Activated T-cell treated with anti-CD3 and anti-CD28 coated beads for 4 hours (primary cell): ENCODE measurements around the gene SLC6A6.

Source experiments
- DNase-seq: peaks from one replicate; pipeline ENCODE4 v3.0.0-alpha.2; 2020

The SLC6A6 gene

DNA sequence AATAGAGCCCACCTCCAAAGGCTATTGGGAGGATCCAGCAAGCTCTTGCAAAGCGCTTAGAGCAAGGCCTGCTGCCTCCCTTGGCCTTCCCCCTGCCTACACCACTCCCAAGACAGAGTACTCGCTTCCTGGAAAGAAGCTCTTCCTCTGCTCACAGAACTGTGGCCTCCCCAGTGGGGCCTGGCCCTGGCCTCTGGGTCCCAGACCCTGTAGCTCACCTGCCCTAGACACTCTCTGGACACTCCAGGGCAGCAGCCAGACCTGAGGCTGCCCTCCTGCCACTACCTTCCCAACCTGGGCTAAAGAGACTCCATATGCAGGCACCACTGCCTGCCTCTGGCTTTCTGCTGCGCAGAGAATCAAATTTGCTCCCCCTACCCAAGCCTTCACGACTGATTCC, 87.8 kb downstream of the SLC6A6 start:
- no peak for DNase-seq

- DNase-seq: no peak
Observed at GRCh38 chr3:14490831-14491230, 88.4 kb downstream of the SLC6A6 start.

DNA sequence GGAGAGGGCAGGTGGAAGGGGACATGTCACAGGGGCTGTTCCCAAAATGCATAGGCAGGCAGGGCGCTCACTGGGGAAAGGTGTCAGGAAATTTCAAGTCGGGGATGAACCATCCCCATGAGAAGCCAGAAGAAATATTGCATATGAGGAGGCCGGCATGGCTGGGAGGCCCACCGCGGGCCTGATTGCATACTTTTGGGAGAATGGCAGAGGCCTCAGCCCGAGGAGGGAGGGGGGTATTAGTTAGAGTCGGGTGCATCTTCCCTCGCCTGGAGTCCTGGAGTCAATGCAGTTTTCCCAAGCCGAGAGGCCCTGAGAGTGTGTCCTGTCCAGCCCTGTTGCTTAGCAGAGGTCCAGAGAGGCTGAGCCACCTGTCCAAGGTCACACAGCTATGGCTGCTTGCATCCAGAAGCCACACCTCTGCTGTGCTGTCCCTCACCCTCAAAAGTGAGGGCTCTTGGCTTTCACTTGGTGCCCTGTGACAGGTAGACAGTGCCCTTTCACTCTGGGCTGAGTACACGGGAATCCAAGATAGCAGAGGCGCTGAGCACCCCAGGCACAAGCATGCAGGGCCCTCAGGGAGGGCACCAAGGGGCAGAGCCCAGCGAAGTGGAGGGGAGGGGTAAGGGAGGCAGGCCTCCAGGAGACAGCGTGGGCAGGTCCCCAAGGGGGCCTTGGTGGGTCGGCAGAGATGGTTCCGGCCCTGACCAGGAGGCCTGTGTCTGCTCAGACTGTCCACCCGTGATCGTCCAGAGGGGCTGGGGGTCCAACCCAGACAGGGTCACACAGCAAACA, 89.2 kb downstream of the SLC6A6 start:
- DNase-seq: no peak

GRCh38 chr3:14492948-14493881, 90.8 kb downstream of the SLC6A6 start:
- no peak for DNase-seq

- DNase-seq: no peak
Observed at GRCh38 chr3:14494279-14494972, 92.0 kb downstream of the SLC6A6 start.

GRCh38 chr3:14494973-14495300, 92.5 kb downstream of the SLC6A6 start:
- DNase-seq: no peak

- no peak for DNase-seq
Observed at GRCh38 chr3:14496351-14496750, 93.9 kb downstream of the SLC6A6 start.

DNA sequence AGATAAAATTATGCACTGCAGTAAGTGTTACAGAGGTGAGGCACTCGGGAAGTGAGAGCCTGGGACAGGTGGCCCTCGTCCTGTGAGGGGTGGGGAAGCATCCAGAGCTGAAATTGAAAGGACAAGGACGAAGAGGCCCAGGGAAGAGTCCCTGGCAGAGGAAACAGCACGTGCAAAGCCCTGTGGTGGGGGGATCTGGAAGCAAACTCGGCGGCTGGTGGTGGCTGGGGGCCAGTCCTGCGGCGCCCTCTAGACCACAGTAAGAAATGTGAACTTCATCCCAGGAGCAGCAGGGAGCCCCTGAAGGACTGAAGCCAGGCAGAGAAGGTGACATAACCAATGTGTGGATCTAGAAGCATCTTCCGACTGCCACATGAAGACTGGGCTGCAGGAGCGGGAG, 94.9 kb downstream of the SLC6A6 start:
- DNase-seq: no peak

- DNase-seq: no peak
Observed at GRCh38 chr3:14502472-14502871, 100.1 kb downstream of the SLC6A6 start.

- no peak for DNase-seq
Observed at GRCh38 chr3:14503033-14503705, 100.8 kb downstream of the SLC6A6 start.

DNA sequence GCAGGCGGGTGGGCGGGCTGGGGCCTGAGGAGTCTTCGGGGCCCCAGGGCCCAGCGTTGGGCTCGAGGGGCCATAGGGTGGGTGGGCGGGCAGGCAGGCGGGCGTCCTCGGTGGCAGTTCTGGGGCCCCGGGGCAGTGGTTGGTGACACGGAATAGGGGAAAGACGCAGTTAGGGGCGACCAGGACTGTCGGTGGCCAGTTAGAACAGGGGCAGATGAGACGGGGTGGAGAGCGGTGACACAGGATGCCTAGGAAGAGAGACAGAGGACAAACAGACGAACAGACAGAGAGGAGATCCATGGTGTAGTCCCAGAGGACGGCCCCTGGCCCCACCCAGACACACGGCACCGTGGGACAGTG, 101.3 kb downstream of the SLC6A6 start:
- DNase-seq: no peak

DNA sequence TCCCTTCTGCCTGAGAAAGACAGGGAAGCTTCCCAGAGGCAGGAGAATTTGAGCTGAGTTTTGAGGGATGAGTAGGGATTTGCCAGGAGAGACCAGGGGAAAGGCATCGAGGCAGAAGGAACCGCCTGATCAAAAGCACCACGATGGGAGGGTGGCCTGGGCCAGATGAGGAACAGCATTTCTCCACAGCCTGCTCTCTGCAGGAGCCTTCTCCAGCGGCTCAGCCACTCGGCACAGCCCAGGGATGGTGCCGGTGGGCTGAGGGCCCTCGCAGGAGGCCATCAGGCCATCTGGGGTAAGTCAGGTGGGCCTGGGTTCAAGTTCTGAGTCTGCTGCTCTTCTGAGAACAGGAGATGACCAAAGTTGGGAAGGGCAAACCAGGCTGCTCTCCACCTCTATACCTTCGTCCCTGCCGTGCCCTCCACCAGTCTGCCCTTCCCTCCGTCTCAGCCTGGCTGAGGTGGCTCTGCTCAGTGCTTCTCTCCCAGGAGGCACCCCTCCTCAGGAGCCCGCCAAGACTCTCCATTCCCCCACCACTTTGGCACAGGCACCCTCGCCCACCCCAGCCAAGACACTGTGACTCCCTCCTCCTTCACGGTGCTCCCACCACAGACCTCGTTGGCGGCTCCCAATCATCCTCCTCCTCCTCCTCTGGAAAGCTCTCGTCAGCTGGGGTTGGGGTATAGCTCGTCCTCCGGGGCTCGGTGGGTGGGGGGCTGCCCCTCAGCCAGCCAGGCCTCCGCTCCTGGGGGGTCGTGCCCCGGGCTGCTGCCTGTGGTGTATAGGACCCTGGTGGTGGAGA, 102.8 kb downstream of the SLC6A6 start:
- DNase-seq: no peak

DNA sequence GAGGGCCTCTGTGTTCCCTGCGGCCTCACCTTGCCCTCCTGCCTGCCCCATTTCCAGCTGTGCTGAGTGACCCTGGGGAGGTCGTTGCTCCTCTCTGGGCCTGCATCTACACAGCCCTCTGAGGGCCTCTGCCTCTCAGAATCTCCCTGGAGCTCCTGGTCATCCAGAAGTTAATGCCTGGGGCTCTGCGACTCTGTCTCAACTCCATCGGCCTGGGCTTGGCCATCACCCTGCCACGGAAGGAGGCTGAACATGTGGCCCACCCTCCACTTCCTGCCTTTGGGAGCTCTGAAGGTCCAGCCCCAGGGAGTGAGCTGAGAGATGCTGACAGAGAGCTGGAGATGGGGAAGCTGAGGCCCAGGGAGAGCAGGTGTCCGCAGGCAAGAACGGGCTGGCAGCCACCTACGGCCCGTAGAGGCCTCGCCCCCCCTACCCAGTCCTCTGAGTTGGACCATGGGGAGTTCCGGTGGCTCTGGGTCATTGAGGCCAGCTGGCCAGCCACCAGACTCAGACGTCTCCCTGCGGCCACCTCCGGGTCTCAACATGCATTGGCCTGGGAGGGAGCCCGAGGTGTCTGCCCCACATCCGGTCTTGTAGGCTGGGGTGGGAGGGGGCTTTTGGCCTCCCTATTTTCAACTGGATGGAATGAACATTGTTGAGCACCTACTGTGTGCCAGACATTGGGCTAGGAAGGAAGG, 103.5 kb downstream of the SLC6A6 start:
- no peak for DNase-seq

GRCh38 chr3:14506626-14507304, 104.4 kb downstream of the SLC6A6 start:
- no peak for DNase-seq

DNA sequence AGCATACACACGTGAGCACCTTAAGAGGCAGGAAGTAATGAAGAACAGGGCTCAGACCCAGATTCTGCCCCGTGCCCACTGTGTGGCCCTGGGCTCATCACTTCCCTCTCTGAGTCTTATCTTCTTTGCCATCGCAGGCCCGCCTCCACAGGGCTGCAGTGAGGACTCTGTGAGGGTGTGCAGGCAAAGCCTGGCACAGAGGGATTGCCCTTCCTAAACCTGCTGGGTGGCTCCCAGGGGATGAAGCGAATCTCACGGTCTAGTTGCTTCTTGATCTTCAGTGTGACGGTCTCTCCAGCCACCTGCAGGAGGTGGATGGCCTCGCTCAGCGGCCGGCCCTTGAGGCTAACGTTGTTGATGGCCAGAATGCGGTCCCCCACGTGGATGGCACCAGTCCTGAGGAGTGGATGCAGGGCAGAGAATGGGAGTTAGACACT, 104.9 kb downstream of the SLC6A6 start:
- DNase-seq: no peak

DNA sequence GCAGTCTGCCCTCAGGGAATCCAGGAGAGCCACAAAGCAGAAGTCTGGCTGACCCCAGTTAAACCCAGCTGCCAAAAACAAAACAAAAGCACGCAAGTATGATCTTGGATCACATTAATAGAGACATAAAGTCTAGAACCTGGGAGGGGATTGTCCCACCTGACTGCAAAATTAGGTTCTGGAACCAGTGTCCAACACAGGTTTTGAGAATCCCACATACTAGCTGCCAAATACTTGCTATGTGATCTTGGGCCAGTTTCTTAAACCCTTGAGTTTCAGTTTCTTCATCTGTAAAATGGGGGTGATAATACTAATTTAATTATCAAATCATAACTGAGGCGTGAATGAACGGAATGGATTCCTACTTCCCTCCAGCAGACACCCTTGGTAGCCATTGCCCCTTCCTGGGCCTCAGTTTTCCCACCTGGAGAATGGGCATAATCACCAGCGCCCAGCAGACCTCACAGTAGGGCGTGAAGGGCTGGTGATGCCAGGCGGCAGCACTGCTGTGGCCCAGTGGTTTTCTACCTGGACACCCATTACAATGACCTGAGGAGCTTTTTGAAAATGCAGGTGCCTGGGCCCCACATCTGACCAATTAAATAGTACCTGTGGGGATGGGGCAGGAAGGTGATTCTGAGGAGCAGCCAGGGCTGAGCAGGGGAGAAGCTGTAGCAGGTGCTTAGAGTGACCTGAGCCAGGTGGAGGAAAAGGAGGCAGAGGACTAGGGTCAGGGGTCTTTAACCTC, 105.5 kb downstream of the SLC6A6 start:
- DNase-seq: no peak

GRCh38 chr3:14508505-14508819, 106.1 kb downstream of the SLC6A6 start:
- no peak for DNase-seq

DNA sequence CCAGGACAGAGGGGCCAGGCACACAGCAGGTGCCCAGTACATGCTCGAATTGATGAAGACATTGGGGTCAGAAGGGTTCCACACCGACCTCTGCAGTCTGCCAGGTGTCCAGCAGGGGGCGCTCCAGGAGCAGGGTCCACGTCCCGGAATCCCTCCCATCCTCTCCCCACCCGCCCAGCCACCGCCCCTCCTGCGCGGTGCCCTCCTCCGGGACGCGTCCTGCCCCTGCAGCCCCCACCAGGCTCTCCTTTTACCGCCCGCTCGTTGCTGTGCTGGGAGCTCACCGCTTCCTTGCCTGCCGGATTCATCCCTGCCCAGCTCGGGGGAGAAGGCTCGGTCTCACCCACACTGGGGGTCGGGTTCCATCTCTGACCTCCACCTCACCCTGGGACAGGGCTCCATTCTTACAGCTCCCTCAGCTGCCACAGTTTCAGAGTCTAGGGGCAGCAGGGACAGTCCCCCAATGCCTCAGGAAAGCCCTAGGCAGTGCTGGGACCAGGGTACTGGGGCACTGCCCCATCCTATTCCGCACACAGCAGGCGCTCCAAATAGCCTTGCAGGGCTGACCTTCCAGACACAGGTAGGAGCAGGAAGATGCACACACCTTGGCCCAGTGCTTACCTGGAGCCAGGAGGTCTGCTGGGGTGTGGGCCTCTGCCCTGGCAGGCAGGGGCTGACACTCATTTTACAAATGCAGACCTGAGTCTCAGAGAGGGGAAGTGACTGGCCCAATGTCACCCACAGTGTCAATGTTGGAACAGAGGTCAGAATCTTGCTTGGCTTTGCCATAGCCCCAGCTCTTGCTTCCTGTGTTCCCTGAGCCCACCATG, 106.8 kb downstream of the SLC6A6 start:
- peak; percentile 66 for DNase-seq

DNA sequence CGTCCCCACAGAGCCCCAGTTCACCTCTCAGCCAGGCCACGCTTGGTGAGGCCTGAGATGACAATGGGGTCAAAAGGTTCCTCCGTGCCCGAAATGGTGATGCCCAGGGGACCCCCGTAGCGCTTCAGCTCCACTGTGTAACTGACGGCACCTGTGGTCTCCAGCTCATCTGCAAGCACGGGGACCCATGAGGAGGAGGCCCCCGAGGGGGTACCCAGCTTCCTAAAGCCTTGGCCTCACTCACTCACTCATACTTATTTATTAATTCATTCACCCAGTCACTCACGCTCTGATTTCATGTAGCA, 107.3 kb downstream of the SLC6A6 start:
- DNase-seq: no peak
